GM18868 (cell line): ENCODE results near the gene WNT5B.
"Not testable (repeated sequence)": the region's sequence is repeated elsewhere in the genome, so short reads cannot be mapped to it uniquely, and the experiment has no call there.

Source experiments
- ATAC-seq: cut with Tn5 transposase; IDR thresholded peaks from one replicate; pipeline ENCODE4 v1.9.1; 2021; ENCODE audit warnings: mild to moderate bottlenecking, moderate library complexity; ENCODE audit not compliant: unreplicated experiment

Gene WNT5B

DNA sequence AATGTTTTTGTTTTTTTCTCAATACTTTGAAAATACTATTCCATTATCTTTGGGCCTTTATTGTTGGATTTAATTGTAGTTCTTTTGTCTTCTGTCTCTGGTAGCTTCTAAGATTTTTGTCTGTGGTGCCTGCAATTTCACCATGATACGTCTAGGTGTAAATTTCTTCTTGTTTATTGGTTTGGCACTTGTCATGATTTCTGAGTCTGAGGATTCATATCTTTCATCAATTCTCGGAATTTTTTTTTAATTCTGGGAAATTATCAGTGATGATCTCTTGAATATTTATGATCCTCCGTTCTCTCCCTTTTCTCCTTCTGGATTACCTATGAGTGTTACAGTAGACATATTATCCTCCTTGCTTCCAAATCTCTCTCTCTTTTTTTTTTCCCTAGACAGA, 47.0 kb downstream of the WNT5B start:
- ATAC-seq: no peak

DNA sequence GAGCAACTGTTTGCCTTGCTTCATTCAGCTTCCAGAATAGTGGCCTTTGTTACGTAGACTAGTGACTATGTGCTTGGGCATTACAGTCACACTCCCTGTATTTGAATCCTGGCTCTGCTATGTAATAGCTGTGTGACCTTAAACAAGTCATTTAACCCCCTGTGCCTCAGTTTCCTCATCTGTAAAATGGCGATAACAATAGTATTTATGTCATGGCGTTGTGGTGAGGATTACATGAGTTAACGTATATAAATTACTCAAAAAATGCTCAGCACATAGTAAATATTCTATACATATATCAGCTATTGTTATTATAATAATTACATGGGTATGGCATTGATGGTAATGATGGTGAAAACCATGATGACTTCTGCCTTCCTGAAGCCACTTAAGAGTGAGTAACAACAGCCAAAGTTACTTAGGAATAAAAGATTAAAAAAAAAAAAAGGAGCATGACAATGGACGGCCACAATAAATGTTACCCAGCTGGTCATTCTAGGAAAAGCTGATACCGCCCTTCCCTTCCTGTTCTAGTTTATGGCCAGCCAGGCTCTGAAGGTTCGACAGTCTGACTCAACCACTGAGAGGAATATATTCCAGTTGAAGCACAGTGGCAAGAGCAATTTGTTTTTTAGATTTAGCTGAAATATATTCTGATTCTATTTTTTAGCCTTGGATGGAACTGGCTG, 51.9 kb downstream of the WNT5B start:
- ATAC-seq: no peak

DNA sequence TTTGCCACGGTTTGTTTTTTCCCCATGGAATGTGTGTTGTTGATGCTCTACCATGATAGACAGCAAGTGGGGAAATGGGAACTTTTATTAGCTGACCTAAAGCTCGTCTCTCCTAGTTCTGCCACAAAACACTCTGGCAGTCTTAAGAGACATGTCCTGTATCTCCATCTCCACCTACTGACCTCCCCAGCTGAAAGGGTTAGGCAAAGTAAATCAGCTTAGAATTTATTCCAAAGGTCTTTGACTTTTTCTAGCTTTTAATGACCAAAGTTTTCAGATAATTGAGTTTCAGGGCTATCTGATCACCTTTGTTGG, 52.4 kb downstream of the WNT5B start:
- ATAC-seq: no peak

DNA sequence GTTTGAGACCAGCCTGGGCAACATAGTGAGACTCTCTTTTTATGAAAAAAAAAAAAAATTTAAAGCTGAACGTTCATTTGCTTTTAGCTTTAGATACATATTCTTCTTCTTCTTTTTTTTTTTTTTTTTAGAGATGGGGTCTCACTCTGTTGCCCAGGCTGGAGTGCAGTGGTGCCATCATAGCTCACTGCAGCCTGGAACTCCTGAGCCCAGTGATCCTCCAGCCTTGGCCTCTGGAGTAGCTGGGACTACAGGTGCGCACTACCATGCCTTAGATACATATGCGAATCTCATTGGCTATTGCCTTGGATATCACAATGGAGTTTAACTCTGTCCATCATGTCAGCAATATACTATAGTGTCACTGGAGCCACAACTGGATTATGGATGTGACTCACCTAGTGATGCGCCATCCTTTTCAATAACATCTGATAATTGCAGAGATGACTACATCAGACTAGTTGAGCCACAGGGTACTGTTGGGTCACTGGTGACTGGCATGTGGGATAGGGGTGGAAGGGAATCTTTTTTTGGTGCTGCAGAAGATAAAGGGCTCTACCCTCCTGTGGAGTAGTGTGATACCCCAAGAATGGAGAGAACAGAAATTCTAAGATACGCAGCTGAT, 59.2 kb downstream of the WNT5B start:
- no peak for ATAC-seq

DNA sequence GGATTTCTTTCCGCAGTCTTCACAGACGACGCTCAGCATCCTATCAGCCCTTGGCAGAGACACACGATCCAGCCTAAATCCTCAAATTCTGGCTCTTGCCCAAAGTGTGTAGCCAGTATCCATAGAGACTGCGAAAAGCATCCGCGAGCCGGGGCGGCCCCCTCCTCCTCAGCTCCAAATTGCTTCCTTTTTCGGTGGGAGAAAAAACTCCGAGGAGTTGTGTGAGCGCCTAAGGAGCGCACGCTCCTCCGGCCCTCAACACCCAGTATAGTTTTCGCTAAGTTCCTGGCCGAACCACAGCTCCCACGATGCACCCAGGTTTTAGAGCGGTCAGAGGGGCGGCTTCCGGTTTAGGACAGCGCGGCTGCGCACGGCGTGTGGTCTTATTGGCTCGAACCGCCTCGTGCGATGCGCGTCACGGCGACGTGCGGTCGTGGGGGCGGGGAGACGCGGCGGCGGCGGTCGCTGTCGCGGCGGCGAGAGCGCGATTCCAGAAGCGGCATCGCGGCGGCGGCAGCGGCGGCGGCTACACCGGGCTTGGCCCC, 61.6 kb downstream of the WNT5B start, which contains the start of gene ADIPOR2:
ADIPOR2 (plus strand) TSS at position 493 of the 545 bp plus-strand sequence. CDS start 63,274 bp downstream, outside the sequence.
- peak; percentile 96 for ATAC-seq

DNA sequence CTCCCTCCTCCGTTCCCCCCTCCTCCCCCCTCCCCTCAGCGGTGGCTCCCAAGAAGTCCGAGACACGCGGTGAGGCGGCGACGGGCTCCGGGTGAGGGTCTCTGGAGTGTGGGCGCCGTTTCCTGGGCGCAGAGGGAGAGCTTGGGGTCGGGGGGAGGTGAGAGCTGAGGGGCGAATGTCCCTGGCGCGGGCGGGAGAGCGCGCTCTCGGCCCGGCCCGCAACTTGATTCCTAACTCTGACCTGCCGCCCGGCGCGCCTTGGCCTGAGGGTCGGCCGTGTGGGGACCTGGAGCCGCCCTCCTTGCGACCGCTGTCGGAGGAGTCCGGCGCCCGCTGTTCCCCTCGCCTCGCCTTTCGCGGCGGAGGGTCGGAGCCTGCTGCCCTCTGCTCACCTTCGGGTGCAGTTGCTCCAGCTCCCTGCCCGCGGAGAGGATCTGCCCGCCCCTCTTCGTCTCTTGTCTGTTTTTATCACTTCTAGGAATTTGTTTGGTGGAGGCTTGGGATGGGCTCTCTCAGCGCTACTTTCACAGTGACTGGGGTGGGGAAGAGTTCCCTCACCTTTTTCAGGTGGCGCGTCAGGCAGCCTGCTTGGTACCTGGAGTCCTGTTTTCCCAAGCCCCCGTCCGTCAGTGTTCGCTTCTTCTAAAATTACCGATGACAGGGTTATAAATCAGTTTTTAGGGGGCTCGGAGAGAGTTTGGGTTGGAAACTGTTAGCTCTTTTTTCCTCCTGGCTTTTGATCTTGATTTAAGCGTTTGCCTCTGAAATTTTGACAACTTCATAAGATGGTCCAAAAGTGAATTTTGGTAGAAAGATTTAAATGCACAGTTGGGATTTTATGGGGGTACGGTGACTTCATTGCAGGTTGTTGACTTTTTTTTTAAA, 62.3 kb downstream of the WNT5B start:
- ATAC-seq: peak; percentile 29

DNA sequence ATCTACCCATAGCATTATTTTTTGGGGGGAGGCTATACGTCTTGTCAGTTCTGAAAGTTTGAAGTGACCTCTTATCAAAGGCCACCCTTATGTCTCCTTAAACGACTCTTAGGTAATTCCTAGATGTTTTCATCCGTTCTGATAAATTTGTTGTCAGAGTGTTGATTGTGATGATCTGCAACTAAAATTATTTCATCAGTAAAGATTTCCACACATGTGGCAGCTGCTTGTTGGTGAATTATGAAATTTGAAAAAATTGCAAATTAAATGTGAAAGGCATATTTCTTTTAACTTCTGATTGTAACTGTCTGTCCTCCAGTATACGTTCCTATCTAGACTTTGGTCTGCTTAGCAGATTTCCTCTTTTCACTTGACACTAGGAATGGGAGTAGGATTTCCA, 63.2 kb downstream of the WNT5B start:
- no peak for ATAC-seq

DNA sequence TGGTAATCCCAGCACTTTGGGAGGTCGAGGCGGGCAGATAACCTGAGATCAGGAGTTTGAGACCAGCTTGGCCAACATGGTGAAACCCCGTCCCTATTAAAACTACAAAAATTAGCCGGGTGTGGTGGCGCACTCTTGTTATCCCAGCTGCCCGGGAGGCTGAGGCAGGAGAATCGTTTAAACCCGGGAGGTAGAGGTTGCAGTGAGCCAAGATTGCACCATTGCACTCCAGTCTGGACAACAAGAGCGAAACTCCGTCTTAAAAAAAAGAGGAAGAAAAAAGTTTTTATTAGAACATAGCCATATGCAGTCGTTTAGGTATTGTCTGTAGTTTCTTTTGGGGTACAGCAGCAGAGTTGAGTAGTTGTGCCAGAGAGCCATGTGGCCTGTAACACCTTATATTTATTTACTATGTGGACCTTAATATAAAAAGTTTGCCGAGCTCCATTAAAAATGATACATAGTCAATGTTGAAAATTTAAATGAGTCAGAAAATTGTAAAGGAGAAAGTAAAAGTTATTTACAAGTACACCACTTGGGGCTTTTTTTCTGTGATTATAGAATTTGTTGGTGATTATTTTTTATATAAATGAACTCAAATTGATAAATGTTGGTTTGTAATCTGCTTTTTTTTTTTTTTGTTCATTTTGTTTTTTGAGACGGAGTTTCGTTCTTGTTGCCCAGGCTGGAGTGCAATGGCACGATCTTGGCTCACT, 64.0 kb downstream of the WNT5B start:
- no peak for ATAC-seq

DNA sequence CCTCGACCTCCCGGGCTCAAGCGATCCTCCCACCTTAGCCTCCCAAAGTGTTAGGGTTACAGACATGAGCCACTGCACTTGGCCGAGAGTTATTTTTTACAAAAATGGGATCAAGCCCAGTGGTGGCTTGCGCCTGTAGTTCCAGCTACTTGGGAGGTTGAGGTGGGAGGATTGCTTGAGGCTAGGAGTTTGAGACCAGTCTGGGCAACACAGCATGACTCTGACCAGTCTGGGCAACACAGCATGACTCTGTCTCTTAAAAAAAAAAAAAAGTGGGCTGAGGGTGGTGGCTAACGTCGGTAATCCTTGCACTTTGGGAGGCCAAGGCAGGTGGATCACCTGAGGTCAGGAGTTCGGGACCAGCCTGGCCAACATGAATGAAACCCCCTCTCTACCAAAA, 66.1 kb downstream of the WNT5B start:
- ATAC-seq: not testable (repeated sequence)

DNA sequence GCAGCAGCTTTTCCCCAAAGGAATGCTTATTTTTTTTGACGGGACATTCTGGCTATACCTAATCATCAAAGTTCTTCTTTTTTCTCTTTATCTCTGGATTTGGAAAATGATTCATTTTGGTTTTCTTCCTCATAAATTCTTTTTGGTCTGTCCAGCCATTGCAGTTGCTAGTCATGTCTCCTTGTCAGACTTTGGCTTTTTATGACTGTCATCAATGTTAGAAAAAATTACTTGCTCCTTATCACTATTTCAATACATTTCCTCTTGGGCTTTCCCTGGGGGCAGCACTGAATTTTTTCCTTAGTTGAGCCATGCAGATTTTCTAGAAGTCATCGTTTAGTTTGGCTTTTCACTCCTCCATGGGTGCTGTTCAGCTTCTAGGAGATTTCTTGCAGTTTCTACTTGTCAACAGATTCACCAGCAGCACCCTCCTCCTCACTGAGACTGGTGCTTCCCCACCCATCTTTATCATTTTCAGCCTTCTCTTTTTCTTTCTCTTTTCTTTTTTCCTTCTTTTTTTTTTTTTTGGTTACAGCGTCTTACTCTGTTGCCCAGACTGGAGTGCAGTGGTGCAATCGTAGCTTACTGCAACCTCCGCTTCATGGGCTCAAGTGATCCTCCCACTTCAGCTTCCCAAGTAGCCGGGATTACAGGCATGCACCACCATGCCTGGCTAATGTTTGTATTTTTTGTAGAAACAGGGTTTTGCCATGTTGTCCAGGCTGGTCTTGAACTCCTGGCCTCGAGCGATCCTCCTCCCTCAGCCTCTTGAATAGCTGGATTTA, 67.0 kb downstream of the WNT5B start:
- no peak for ATAC-seq

DNA sequence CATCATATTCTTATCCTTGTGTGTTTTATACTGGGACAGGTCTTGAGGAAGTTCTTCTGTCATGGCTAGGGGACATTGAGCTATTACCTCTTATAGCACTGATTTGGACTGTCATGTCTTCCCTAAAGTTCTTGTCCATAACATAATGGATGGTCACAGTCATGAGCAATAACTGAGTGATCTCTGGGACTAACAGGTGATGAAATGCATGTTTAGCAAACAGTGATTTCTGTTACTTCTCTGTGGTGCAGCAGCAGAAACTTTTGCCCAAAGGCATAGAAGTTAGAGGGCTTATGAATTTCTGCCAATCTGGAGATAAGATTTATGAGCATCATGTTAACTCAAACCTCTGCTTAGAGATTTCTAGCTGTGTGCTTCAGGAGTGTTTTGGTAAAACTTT, 67.8 kb downstream of the WNT5B start:
- ATAC-seq: no peak
